Mesendoderm (in vitro differentiated cells): Measurements from ENCODE around the gene PDCD1LG2.
A peak's percentile ranks its signal among the peaks of the same experiment; 100 is the strongest.

Experiments used
- DNase-seq: peaks from one replicate; pipeline ENCODE4 v3.0.0; 2013
- H2AK5ac ChIP-seq: 2 replicates; pipeline ENCODE4 v1.6.1; 2013; ENCODE audit warnings: low read length, inconsistent platforms
- H2BK120ac ChIP-seq: 2 replicates; pipeline ENCODE4 v1.6.1; 2013; ENCODE audit warnings: low read depth, mild to moderate bottlenecking, low read length, moderate library complexity, mixed read lengths
- H2BK15ac ChIP-seq: replicated peaks from 2 replicates; pipeline ENCODE4 v1.6.1; 2013; ENCODE audit warnings: low read depth, mild to moderate bottlenecking, moderate library complexity
- H2BK5ac ChIP-seq: 2 replicates; pipeline ENCODE4 v1.6.1; 2013; ENCODE audit warnings: low read length, inconsistent platforms
- H3K18ac ChIP-seq: 2 replicates; pipeline ENCODE4 v1.6.1; 2013; ENCODE audit warnings: mild to moderate bottlenecking, low read length, mixed read lengths
- H3K23ac ChIP-seq: one replicate; pipeline ENCODE4 v1.6.1; 2013; ENCODE audit warnings: low read length
- H3K27ac ChIP-seq: 2 replicates; pipeline ENCODE4 v1.5.1; 2013; ENCODE audit warnings: low read depth, mild to moderate bottlenecking, inconsistent platforms, low read length, moderate library complexity
- H3K27me3 ChIP-seq: 2 replicates; pipeline ENCODE4 v1.6.1; 2013; ENCODE audit warnings: low read length, control low read depth, mild to moderate bottlenecking, inconsistent platforms; ENCODE audit not compliant: insufficient read depth, poor library complexity
- H3K36me3 ChIP-seq: 2 replicates; pipeline ENCODE4 v1.6.1; 2013; ENCODE audit warnings: low read length, inconsistent platforms; ENCODE audit not compliant: control insufficient read depth, insufficient read depth
- H3K4ac ChIP-seq: one replicate; pipeline ENCODE4 v1.6.1; 2013; ENCODE audit warnings: low read depth, mild to moderate bottlenecking, low read length, moderate library complexity
- H3K4me1 ChIP-seq: 2 replicates; pipeline ENCODE4 v1.6.1; 2013; ENCODE audit warnings: low read depth, low read length, inconsistent platforms; ENCODE audit not compliant: control insufficient read depth
- H3K4me2 ChIP-seq: 2 replicates; pipeline ENCODE4 v1.6.1; 2013; ENCODE audit warnings: low read length
- H3K4me3 ChIP-seq: 2 replicates; pipeline ENCODE4 v1.5.1; 2013; ENCODE audit warnings: mild to moderate bottlenecking, low read length
- H3K56ac ChIP-seq: one replicate; pipeline ENCODE4 v1.6.1; 2013; ENCODE audit warnings: low read length
- H3K79me1 ChIP-seq: 2 replicates; pipeline ENCODE4 v1.6.1; 2013; ENCODE audit warnings: low read length, inconsistent platforms
- H3K79me2 ChIP-seq: 2 replicates; pipeline ENCODE4 v1.6.1; 2013; ENCODE audit warnings: mild to moderate bottlenecking, low read length; ENCODE audit not compliant: control insufficient read depth, insufficient read depth
- H3K9ac ChIP-seq: 2 replicates; pipeline ENCODE4 v1.6.1; 2013; ENCODE audit warnings: low read length, inconsistent platforms
- H4K5ac ChIP-seq: one replicate; pipeline ENCODE4 v1.6.1; 2013; ENCODE audit warnings: low read length
- H4K8ac ChIP-seq: one replicate; pipeline ENCODE4 v1.6.1; 2013; ENCODE audit warnings: low read depth, mild to moderate bottlenecking, control low read depth, low read length, moderate library complexity
- WGBS: extraction: QIAGEN DNeasy Blood & Tissue Kit; methylation state at CpG from one replicate; pipeline ENCODE4 v1.1.7; 2013; ENCODE audit warnings: low lambda C conversion rate, missing lambda C conversion rate; ENCODE audit not compliant: insufficient coverage; ENCODE audit errors: extremely low coverage; 5-methylcytosine and 5-hydroxymethylcytosine counted together

The PDCD1LG2 gene

DNA sequence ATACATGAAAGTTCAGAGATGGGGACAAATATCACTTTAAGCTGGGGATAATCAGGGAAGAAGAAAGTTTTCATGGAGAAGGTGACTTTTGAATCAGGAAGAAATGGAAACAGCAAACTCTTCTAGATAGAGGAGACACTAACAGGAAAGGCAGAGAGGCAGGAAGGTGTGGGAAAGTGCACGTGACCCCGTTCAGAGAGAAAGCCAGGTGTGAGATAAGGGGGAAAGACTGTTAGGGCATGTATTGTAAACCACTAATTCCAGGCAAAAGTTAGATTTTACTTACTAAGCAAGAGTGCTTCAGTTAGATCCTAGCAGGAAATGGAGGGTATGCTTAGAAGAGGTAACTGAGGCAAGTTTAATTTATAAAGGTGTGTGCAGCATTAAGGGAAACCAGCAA is 58.5 kb downstream of the PDCD1LG2 start:
- H4K8ac ChIP-seq, result no peak overlapping the region
- no peak overlapping the region for H3K4me3 ChIP-seq
- no peak for DNase-seq
- WGBS, result no CpG with 5 or more reads among the region's 2 CpGs
- H3K36me3 ChIP-seq, result no peaks in the 10 kb centered on the region
- H2BK120ac ChIP-seq, result no peak overlapping the region
- H3K79me1 ChIP-seq, result no peaks in the 10 kb centered on the region
- no peak overlapping the region for H3K4me2 ChIP-seq
- H3K23ac ChIP-seq, result no peak overlapping the region
- H3K18ac ChIP-seq, result no peak overlapping the region
- H4K5ac ChIP-seq, result no peak overlapping the region
- no peaks in the 10 kb centered on the region for H3K79me2 ChIP-seq
- no peak overlapping the region for H3K9ac ChIP-seq
- no peak overlapping the region for H3K56ac ChIP-seq
- no peaks in the 10 kb centered on the region for H3K4me1 ChIP-seq
- H3K4ac ChIP-seq, result no peak overlapping the region
- H2BK5ac ChIP-seq, result no peak overlapping the region
- no peak overlapping the region for H2BK15ac ChIP-seq
- no peak overlapping the region for H2AK5ac ChIP-seq
- H3K27me3 ChIP-seq, result no peaks in the 10 kb centered on the region
- H3K27ac ChIP-seq, result no peak overlapping the region

DNA sequence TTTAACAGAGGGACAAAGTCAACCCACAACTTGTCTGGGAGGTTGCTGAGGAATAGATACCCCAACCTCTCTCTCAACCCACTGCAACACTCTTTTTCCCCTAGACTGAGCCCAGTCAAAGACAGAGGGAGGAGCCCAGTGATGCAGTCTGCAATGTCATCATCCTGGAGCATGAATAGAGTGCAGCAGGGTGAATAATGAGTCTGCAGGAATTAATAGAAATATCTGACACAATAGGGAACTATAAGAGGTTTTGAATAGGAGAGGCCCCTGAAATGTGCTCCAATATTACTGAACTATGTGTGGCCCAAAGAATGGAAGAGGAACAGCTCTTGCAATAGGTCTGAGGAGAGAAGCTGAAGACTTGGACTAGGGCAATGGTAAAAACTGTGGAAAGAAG is 59.1 kb downstream of the PDCD1LG2 start:
- no peaks in the 10 kb centered on the region for H3K36me3 ChIP-seq
- DNase-seq, result no peak
- H3K4me3 ChIP-seq, result no peak overlapping the region
- H3K4ac ChIP-seq, result no peak overlapping the region
- H4K8ac ChIP-seq, result peak overlapping the region; percentile 14
- no peaks in the 10 kb centered on the region for H3K79me2 ChIP-seq
- H2BK120ac ChIP-seq, result no peak overlapping the region
- H3K4me1 ChIP-seq, result no peaks in the 10 kb centered on the region
- no peak overlapping the region for H4K5ac ChIP-seq
- no peak overlapping the region for H2AK5ac ChIP-seq
- no peak overlapping the region for H3K23ac ChIP-seq
- H3K56ac ChIP-seq, result no peak overlapping the region
- no peak overlapping the region for H3K4me2 ChIP-seq
- no peak overlapping the region for H2BK15ac ChIP-seq
- H2BK5ac ChIP-seq, result no peak overlapping the region
- no peaks in the 10 kb centered on the region for H3K79me1 ChIP-seq
- H3K27me3 ChIP-seq, result no peaks in the 10 kb centered on the region
- H3K18ac ChIP-seq, result no peak overlapping the region
- no peak overlapping the region for H3K9ac ChIP-seq
- H3K27ac ChIP-seq, result no peak overlapping the region

DNA sequence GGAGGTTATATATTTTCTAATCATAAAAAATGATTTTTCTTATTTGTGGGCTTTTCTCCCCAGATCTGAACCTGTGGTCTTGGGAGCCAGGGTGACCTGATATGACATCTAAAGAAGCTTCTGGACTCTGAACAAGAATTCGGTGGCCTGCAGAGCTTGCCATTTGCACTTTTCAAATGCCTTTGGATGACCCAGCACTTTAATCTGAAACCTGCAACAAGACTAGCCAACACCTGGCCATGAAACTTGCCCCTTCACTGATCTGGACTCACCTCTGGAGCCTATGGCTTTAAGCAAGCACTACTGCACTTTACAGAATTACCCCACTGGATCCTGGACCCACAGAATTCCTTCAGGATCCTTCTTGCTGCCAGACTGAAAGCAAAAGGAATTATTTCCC is 59.6 kb downstream of the PDCD1LG2 start:
- Histone ChIP-seq H3K79me2 (no peaks in the 10 kb centered on the region), H3K56ac (no peak overlapping the region), H2BK5ac (no peak overlapping the region), H3K4me2 (no peak overlapping the region), H4K5ac (no peak overlapping the region), H3K4ac (no peak overlapping the region), H2BK15ac (no peak overlapping the region), H3K27me3 (no peaks in the 10 kb centered on the region), H3K27ac (no peak overlapping the region), H3K79me1 (no peaks in the 10 kb centered on the region), H3K18ac (no peak overlapping the region), H3K23ac (no peak overlapping the region), H3K4me1 (no peaks in the 10 kb centered on the region), H2AK5ac (no peak overlapping the region), H3K9ac (no peak overlapping the region), H3K4me3 (no peak overlapping the region), H2BK120ac (no peak overlapping the region), H3K36me3 (no peaks in the 10 kb centered on the region), H4K8ac (no peak overlapping the region)
- no CpG with 5 or more reads among the region's 1 CpG for WGBS
- no peak for DNase-seq

DNA sequence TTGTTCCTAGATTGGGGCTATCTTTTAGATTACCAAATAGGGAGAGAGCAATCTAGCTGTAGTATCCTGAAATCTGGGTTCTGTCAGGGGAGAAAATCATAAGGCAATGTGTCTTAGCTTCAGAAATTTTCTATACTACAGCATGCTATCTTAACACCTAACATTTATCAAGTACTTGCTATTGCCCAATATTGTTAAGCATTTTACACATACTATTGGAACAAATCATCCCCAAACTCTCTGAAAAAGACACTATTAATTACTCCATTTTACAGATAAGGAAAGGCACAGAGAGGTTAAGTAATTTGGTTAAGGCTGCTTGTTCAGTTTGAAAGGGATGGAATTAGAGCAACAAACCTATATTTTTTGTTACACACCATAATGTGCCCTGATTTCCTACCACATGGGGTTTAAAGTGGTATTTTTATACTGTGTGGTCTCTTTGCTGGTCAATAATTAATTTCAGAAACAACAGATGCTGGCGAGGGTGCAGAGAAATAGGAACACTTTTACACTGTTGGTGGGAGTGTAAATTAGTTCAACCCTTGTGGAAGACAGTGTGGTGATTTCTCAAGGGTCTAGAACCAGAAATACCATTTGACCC is 61.4 kb downstream of the PDCD1LG2 start:
- H3K27ac ChIP-seq, result no peak overlapping the region
- H2BK5ac ChIP-seq, result no peak overlapping the region
- no peak overlapping the region for H4K5ac ChIP-seq
- H2BK15ac ChIP-seq, result no peak overlapping the region
- no peak overlapping the region for H3K56ac ChIP-seq
- DNase-seq, result no peak
- H4K8ac ChIP-seq, result no peak overlapping the region
- H3K23ac ChIP-seq, result no peak overlapping the region
- no CpG with 5 or more reads among the region's 1 CpG for WGBS
- H3K4ac ChIP-seq, result no peak overlapping the region
- H3K27me3 ChIP-seq, result no peaks in the 10 kb centered on the region
- H2AK5ac ChIP-seq, result no peak overlapping the region
- H3K9ac ChIP-seq, result no peak overlapping the region
- H3K79me2 ChIP-seq, result no peaks in the 10 kb centered on the region
- H2BK120ac ChIP-seq, result no peak overlapping the region
- no peak overlapping the region for H3K4me3 ChIP-seq
- no peak overlapping the region for H3K18ac ChIP-seq
- H3K4me2 ChIP-seq, result no peak overlapping the region
- no peaks in the 10 kb centered on the region for H3K4me1 ChIP-seq
- no peaks in the 10 kb centered on the region for H3K79me1 ChIP-seq
- no peaks in the 10 kb centered on the region for H3K36me3 ChIP-seq

DNA sequence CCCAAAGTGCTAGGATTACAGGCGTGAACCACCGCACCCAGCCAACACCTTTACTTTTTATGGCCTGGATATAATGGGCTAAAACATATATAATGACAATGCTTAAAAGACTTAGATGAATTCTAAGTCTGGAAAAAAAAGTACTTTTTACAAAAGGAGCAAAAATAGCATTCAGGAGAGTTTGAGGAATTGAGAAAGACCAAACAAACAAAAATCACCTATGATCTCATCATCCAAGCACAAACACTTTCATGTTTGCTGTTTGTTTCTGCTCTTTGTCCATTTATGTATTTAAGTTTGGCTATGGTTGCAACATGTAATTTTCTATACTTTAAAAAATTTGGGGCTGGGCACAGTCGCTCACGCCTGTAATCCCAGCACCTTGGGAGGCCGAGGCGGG is 63.8 kb downstream of the PDCD1LG2 start:
- no peak for DNase-seq
- H3K4me3 ChIP-seq, result no peak overlapping the region
- no peaks in the 10 kb centered on the region for H3K36me3 ChIP-seq
- no peak overlapping the region for H3K23ac ChIP-seq
- H2AK5ac ChIP-seq, result no peak overlapping the region
- no peak overlapping the region for H2BK120ac ChIP-seq
- H4K8ac ChIP-seq, result no peak overlapping the region
- H4K5ac ChIP-seq, result no peak overlapping the region
- H2BK5ac ChIP-seq, result no peak overlapping the region
- no peaks in the 10 kb centered on the region for H3K79me2 ChIP-seq
- no peak overlapping the region for H3K4ac ChIP-seq
- H3K4me2 ChIP-seq, result no peak overlapping the region
- H3K79me1 ChIP-seq, result no peaks in the 10 kb centered on the region
- no peak overlapping the region for H3K27ac ChIP-seq
- H3K9ac ChIP-seq, result no peak overlapping the region
- whole genome bisulfite sequencing, result no CpG with 5 or more reads among the region's 6 CpGs
- H2BK15ac ChIP-seq, result no peak overlapping the region
- no peak overlapping the region for H3K18ac ChIP-seq
- H3K4me1 ChIP-seq, result no peaks in the 10 kb centered on the region
- H3K27me3 ChIP-seq, result no peaks in the 10 kb centered on the region
- H3K56ac ChIP-seq, result no peak overlapping the region

DNA sequence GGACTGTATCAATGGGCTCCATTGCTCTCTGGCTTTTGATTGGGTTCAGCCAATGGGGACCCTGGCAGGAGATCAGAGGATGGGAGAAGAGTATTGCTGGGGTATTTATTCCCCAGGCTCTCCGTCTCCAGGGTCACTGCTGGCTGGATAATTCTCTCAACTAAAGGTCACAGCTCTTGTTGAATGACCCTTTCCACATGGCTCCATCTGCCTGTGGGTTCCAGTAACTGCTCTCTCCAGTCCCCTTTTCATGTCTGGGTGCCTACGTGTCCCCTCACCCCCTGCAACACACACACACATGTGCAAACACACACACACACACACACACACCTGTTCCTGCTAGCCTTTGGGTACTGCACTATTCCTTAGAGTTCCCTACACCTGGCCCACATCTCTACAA is 64.7 kb downstream of the PDCD1LG2 start:
- no peak overlapping the region for H3K56ac ChIP-seq
- H3K9ac ChIP-seq, result no peak overlapping the region

More for the DNA sequence above, 64.7 kb downstream of the PDCD1LG2 start:
- H3K27me3 ChIP-seq, result no peaks in the 10 kb centered on the region
- no peak overlapping the region for H4K5ac ChIP-seq
- H3K79me1 ChIP-seq, result no peaks in the 10 kb centered on the region
- H3K23ac ChIP-seq, result no peak overlapping the region
- H2BK120ac ChIP-seq, result no peak overlapping the region
- no peaks in the 10 kb centered on the region for H3K4me1 ChIP-seq
- H3K36me3 ChIP-seq, result no peaks in the 10 kb centered on the region
- no peak overlapping the region for H3K18ac ChIP-seq
- no peak overlapping the region for H2BK15ac ChIP-seq
- H2AK5ac ChIP-seq, result no peak overlapping the region
- DNase-seq, result peak; percentile 31
- no peak overlapping the region for H3K4me3 ChIP-seq
- no peak overlapping the region for H3K27ac ChIP-seq
- H3K79me2 ChIP-seq, result no peaks in the 10 kb centered on the region
- no peak overlapping the region for H3K4ac ChIP-seq
- H2BK5ac ChIP-seq, result no peak overlapping the region
- no peak overlapping the region for H4K8ac ChIP-seq
- WGBS, result no CpG with 5 or more reads among the region's 2 CpGs
- H3K4me2 ChIP-seq, result no peak overlapping the region
